Cerebellar cortex (tissue), 1 donor: ENCODE measurements around the gene UFD1.

ENCODE experiments used
- DNase-seq: peaks from one replicate; pipeline ENCODE4 v3.0.0-alpha.2; 2015; ENCODE audit warnings: low spot score

Gene UFD1

DNA sequence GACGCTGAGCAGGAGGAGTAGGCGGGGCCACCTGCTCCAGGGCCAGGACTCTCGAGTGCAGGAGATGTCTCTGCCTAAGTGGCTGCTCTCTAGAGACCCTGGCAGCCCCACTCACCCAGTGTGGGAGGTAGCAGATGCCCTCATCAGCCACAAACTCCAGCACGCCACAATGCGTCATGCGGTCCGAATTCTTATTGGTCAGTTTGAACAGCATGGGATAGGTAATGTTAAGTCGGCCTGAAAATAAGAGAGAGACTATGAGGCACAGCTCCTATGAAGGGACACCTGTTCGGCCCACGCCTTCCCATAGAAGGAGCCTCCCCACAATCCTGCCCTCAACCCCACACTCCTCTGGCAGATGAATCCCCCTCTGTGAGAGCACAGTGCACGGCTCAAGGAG lies 7.4 kb downstream of the UFD1 start:
- DNase-seq, result no peak

GRCh38 chr22:19470010-19470409 lies 9.0 kb downstream of the UFD1 start:
- DNase-seq, result no peak

DNA sequence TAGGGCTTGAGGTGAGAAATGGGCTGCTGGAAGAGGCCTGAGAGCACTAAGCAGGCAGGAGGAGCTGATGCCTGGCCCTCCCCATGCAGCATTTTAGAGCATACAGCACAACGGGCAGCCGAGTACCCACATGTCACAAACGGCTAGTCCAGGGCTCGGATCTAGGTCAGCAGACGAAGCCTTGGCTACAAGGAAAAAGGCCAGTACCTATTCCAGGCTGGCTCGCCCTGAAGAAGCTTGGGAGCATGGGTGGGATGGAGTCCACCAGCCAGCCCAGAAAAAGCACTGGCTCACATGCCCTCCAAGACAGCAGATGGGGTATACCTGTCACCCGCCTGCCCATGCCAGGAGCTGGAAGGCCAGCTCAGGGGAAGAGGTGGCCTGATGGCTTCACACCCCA lies 9.6 kb downstream of the UFD1 start:
- DNase-seq, result peak; percentile 93

- DNase-seq, result no peak
Observed at GRCh38 chr22:19467912-19468311, 11.1 kb downstream of the UFD1 start.

DNA sequence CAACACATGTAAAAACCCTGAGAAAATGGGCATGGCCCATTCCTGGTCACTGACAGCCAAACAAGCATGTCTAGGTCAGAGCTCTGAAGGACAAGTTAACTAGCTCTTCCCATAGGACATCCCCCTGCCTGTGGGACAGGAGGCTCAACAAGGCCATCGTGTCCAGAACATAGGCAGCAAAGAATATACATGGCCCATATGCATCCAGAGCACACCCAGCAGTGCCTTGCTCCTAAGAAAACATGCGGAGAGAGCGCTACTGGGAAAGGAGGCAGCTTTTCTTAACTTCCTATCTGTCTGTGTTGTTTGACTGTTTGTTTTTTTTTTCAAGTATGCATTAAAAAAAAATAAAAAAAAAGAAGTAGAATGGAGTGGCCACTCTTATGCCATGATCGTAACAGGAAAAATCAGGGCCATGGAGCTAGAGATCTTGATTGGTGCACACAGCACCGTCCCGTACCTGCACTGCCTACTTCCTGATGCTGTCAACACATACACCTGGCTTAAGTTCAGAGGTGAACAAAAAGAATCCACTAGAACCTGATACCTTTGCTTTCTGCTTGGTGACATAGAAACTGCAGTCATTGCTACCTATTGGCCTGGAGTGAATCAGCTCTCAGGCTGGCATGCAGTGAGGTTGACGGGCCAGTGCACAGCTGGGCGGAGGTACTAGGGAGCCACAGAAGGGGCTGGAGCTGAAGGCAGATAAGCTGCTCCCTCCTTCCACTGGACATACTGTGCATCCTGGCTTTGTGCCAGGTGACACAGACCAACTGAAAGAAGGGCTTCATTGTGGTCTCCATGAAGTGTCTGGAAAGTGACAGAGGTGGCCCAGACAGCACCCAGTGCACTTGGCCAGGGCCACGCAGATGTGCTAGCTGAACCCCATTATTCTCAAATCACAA lies 11.9 kb downstream of the UFD1 start:
- DNase-seq, result no peak

GRCh38 chr22:19466126-19466716 lies 12.8 kb downstream of the UFD1 start:
- DNase-seq, result peak; percentile 67

- no peak for DNase-seq
Observed at GRCh38 chr22:19464975-19465374, 14.0 kb downstream of the UFD1 start.

DNA sequence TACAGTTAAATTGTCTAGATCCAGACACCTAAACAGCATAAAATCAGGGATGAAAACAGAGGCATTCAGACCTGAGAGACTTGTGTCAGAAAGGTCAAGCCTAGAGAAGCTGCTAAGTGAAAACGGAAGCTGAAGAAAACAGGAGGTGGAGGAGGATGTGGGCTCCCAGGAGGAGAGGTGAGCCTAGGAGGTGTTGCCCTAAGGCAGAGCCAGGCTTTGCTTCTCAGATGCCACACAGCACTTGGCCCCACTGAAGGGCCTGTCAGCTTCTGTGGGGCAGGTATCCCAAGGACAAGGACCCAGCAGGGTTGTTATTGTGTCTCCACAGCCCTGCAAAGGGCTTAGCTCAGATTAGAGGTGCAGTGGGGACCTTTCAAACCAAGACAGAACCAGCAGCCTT lies 14.4 kb downstream of the UFD1 start:
- DNase-seq, result no peak

- DNase-seq, result no peak
Observed at GRCh38 chr22:19463491-19464469, 15.2 kb downstream of the UFD1 start.

GRCh38 chr22:19463008-19463407 lies 16.0 kb downstream of the UFD1 start:
- DNase-seq, result no peak

- DNase-seq, result no peak
Observed at GRCh38 chr22:19461506-19461905, 17.5 kb downstream of the UFD1 start.

DNA sequence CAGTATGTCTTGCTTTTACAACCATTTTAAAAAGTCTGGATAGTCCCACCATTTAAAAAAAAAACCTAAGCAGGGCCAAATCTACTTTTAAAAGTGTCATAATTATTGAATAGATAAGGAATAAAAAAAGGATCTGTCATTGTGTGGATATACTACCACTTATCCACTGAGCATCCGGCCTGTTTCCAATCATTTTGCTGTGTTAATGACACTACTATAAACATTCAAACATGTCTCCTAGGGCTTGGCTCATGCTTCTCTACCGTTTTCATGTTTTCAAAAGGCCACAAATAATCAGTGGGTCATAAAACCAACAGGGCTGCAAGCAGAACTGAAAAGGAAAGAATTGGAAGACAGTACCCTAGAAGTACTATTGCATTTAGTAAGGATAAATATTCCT lies 19.0 kb downstream of the UFD1 start:
- DNase-seq, result no peak

- DNase-seq, result no peak
Observed at GRCh38 chr22:19457828-19458428, 21.1 kb downstream of the UFD1 start.

- DNase-seq, result no peak
Observed at GRCh38 chr22:19456541-19456940, 22.5 kb downstream of the UFD1 start.

GRCh38 chr22:19455585-19456370 lies 23.2 kb downstream of the UFD1 start:
- DNase-seq, result peak; percentile 63

DNA sequence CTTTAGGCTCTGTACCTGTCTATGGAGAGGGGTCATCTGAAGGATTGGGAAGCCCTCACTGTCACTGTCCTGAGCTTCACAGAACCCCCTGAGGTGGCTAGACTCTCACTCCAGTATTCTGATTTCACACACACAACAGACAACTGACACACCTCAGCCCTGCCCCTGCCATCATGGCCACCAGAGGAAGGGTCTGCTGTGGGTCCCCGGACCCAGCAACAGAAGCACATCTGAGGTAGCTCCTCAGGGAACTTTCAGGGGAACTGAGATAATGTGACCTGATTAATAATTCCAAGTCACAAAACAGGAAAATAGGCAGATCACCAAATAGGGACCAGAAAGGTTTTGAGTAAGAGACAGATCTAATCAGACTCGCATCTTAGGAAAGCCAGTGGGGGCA lies 24.0 kb downstream of the UFD1 start:
- no peak for DNase-seq

DNA sequence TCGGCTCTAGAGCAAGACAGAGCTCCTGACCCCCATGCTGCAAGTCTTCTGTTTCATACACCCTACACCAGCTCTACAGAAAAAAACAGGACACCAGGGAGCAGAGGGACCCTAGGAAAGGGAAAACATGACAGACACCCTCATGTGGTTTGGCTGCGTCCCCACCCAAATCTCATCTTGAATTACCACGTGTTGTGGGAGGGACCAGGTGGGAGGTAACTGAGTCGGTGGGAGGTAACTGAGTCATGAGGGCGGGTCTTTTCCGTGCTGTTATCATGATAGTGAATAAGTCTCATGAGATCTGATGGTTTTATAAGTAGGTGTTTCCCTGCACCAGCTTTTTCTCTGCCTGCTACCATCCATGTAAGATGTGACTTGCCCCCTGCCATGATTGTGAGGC lies 24.8 kb downstream of the UFD1 start:
- no peak for DNase-seq

GRCh38 chr22:19453718-19454117 lies 25.3 kb downstream of the UFD1 start:
- DNase-seq, result no peak

DNA sequence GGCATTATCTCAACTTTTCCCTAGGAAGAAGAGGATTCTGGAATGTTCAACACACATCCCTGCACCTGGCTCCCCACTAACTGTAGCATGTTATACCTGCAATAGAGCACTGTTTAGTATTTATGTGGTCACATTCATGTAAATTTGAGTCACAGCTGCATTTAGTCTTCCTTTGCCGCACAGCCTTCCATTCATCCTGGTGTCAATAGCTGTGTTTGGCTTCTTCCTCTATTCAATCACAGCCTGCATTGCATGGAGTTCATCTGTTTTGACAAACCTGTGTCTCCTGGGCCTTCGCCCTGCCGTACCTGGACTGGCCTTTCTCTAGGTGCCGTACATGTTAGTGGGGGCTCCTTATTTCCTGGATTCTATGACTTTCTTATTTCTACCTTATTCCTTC lies 27.4 kb downstream of the UFD1 start:
- DNase-seq, result no peak

DNA sequence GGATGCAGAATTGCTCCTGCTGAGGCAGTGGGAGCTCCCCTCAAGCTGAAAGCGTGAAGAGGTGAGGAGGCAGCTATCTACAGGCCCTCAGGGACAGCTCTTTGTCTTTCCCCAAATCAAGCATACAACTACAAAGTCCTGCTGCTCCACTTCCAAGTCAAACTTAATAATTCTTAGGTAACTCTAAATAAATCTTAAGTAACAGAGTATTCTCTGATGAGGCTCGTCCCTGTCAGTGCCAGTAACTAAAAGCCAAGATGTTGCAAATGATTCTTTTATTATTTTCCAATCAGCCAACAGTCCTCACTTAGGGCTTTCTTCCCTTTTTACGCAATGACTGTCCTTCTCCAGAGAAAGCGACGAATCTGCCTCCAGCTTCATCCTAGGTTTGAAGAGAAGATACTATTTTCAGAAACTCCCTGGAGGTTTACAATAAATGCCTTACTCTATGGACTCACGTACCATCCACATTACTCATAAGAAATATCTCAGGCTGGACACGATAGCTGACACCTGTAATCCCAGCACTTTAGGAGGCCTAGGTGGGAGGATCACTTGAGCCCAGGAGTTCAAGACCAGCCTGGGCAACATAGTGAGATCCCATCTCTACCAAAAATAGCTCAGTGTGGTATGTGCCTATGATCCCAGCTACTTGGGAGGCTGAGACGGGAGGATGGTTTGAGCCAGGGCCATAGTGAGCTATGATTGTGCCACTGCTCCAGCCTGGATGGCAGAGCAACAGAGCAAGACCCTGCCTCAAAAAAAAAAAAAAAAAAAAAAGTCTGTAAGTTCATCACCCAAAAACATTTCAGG lies 28.4 kb downstream of the UFD1 start:
- no peak for DNase-seq
